ENCODE results near the gene ZNF454. TPM values are rescaled to one million over a fixed set of nuclear protein-coding genes. Genes with fewer than 3 reads are reported as not detected.
A peak's percentile ranks its signal among the peaks of the same experiment; 100 is the strongest.

The ZNF454 gene
- polyA plus RNA-seq, 1 experiment: 0.15 TPM

DNA sequence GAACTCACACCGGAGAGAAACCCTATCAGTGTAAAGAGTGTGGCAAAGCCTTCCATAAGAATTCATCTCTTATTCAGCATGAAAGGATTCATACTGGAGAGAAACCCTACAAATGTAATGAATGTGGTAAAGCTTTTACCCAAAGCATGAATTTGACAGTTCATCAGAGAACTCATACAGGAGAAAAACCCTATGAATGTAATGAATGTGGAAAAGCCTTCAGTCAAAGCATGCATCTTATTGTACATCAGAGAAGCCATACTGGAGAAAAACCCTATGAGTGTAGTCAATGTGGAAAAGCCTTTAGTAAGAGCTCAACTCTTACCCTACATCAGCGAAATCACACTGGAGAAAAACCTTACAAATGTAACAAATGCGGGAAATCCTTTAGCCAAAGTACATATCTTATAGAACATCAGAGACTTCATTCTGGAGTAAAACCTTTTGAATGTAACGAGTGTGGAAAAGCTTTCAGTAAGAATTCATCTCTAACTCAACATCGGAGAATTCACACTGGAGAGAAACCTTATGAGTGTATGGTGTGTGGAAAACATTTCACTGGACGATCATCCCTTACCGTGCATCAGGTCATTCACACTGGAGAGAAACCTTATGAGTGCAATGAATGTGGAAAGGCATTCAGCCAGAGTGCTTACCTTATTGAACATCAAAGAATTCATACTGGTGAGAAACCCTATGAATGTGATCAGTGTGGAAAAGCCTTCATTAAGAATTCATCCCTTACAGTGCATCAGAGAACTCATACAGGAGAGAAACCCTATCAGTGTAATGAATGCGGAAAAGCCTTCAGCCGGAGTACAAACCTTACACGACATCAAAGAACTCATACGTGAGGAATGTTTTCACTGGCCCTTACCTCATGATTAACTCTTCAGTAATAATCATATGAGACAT lies 8.9 kb upstream of the ZNF454 start:
- TF ChIP-seq CTCF (IDR thresholded peaks at IDR 0.05; ENCODE audit: insufficient read depth, low read depth, low read length): no peak
- H3K4me3 ChIP-seq (ENCODE audit: low read depth, low read length): no peak overlapping the region
- H3K27me3 ChIP-seq (ENCODE audit: control insufficient read depth, insufficient read depth, low read length): no peaks in the 10 kb centered on the region
- CTCF ChIA-PET: no interaction called here
- DNase-seq (ENCODE audit: low read depth): no peak
- H3K36me3 ChIP-seq (ENCODE audit: control insufficient read depth, insufficient read depth, low read length): no peaks in the 10 kb centered on the region
- POLR2A ChIA-PET: no interaction called here

- H3K36me3 ChIP-seq (ENCODE audit: control insufficient read depth, insufficient read depth, low read length): no peaks in the 10 kb centered on the region
- TF ChIP-seq CTCF (IDR thresholded peaks at IDR 0.05; ENCODE audit: insufficient read depth, low read depth, low read length): no peak
- H3K27me3 ChIP-seq (ENCODE audit: control insufficient read depth, insufficient read depth, low read length): no peaks in the 10 kb centered on the region
- H3K4me3 ChIP-seq (ENCODE audit: low read depth, low read length): peak overlapping the region; percentile 53
- DNase-seq (ENCODE audit: low read depth): no peak
- POLR2A ChIA-PET: no interaction called here
- CTCF ChIA-PET: no interaction called here
Measured at GRCh38 chr5:178941361-178941760, 363 bp downstream of the ZNF454 start.

GRCh38 chr5:178965465-178966055 lies 24.6 kb downstream of the ZNF454 start:
- TF ChIP-seq CTCF (IDR thresholded peaks at IDR 0.05; ENCODE audit: insufficient read depth, low read depth, low read length): no peak

DNA sequence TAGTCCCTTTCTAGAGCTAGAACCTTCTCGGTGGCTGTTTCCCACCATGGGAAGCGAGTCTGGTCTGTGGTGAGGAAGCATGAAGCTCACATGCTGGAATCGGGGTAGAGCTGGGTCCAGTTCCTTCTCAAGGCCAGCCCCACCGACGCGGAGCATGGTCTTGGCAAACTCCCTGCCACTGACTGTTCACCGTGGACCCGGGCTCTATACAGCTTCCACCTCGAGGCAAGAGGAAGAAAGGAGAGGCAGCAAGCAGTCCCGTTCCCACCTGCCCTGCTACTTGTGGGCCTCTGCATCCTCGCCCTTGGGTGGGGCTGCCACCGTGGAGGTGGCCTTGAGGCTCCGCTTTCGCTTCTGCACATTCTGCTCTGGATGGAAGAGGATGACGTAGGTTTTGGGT lies 40.4 kb downstream of the ZNF454 start:
- no peak for DNase-seq (ENCODE audit: low read depth)
- TF ChIP-seq CTCF (IDR thresholded peaks at IDR 0.05; ENCODE audit: insufficient read depth, low read depth, low read length): no peak
- CTCF ChIA-PET: no interaction called here

More at GRCh38 chr5:178965465-178966055, 24.6 kb downstream of the ZNF454 start:
- ChIA-PET CTCF (no interaction called here), POLR2A (no interaction called here)
- Histone ChIP-seq H3K27me3 (ENCODE audit: control insufficient read depth, insufficient read depth, low read length) (no peaks in the 10 kb centered on the region), H3K4me3 (ENCODE audit: low read depth, low read length) (no peak overlapping the region), H3K36me3 (ENCODE audit: control insufficient read depth, insufficient read depth, low read length) (no peaks in the 10 kb centered on the region)
- no peak for DNase-seq (ENCODE audit: low read depth)

GRCh38 chr5:178982941-178983340 lies 41.9 kb downstream of the ZNF454 start:
- H3K36me3 ChIP-seq (ENCODE audit: control insufficient read depth, insufficient read depth, low read length): no peaks in the 10 kb centered on the region
- no peak for DNase-seq (ENCODE audit: low read depth)
- POLR2A ChIA-PET: no interaction called here
- no peaks in the 10 kb centered on the region for H3K27me3 ChIP-seq (ENCODE audit: control insufficient read depth, insufficient read depth, low read length)
- TF ChIP-seq CTCF (IDR thresholded peaks at IDR 0.05; ENCODE audit: insufficient read depth, low read depth, low read length): no peak
- CTCF ChIA-PET: no interaction called here
- no peak overlapping the region for H3K4me3 ChIP-seq (ENCODE audit: low read depth, low read length)

More for the DNA sequence above, 40.4 kb downstream of the ZNF454 start:
- no peaks in the 10 kb centered on the region for H3K27me3 ChIP-seq (ENCODE audit: control insufficient read depth, insufficient read depth, low read length)
- POLR2A ChIA-PET: no interaction called here
- no peak overlapping the region for H3K4me3 ChIP-seq (ENCODE audit: low read depth, low read length)
- H3K36me3 ChIP-seq (ENCODE audit: control insufficient read depth, insufficient read depth, low read length): no peaks in the 10 kb centered on the region

Data from BJ (cell line).